ENCODE results near the gene ODAD4. TPM values are rescaled to one million over a fixed set of nuclear protein-coding genes. Genes with fewer than 3 reads are reported as not detected.

ODAD4 gene
- total RNA-seq, 1 experiment from 2014 or later, result 0.69 TPM

- BruUV-seq (replicated peaks), result no TSS peak
- intact Hi-C loops (cut with micrococcal nuclease; ENCODE audit: unreplicated experiment), result no loop called here
- Histone ChIP-seq H3K9me3 (ENCODE audit: control insufficient read depth, insufficient read depth, low read depth, low read length) (no peaks in the 10 kb centered on the region), H3K4me3 (ENCODE audit: low read depth in 2 of 2, low read length in 2 of 2) (no peak overlapping the region), H3K27me3 (ENCODE audit: control insufficient read depth, insufficient read depth, low read length) (no peaks in the 10 kb centered on the region), H3K27ac (ENCODE audit: low read length) (no peak overlapping the region), H3K4me1 (ENCODE audit: control insufficient read depth, insufficient read depth, low read length) (no peaks in the 10 kb centered on the region), H3K36me3 (ENCODE audit: control insufficient read depth, insufficient read depth, low read length) (peaks cover 8% of the 10 kb centered on the region)
- in situ Hi-C loops (cut with HindIII; ENCODE audit: low pct_unique_long_range_greater_than_20kb, low sequenced_read_pairs), result no loop called here
- CTCF ChIA-PET, result no interaction called here
- no peak for DNase-seq (ENCODE audit: low read depth, low spot score)
- no peak for TF ChIP-seq CTCF (IDR thresholded peaks at IDR 0.05)
- TF ChIP-seq REST (IDR thresholded peaks at IDR 0.05; ENCODE audit: insufficient read depth in 1 of 2, low read depth in 2 of 2, low read length in 1 of 2), result no peak
- no peak for TF ChIP-seq TCF7L2 (IDR thresholded peaks at IDR 0.05; ENCODE audit: low read depth, low read length)
- TF ChIP-seq SIN3A (IDR thresholded peaks at IDR 0.05; ENCODE audit: borderline replicate concordance, insufficient read depth, low read depth, low read length), result no peak
- TF ChIP-seq POLR2AphosphoS5 (IDR thresholded peaks at IDR 0.05; ENCODE audit: low read depth, low read length), result no peak
- POLR2A ChIA-PET, result no interaction called here
- ATAC-seq, result no peak
Observed at GRCh38 chr17:41904242-41904841, 26.1 kb upstream of the ODAD4 start.

- H3K4me1 ChIP-seq (ENCODE audit: control insufficient read depth, insufficient read depth, low read length), result no peaks in the 10 kb centered on the region
- no peak for TF ChIP-seq REST (IDR thresholded peaks at IDR 0.05; ENCODE audit: insufficient read depth in 1 of 2, low read depth in 2 of 2, low read length in 1 of 2)
- TF ChIP-seq TCF7L2 (IDR thresholded peaks at IDR 0.05; ENCODE audit: low read depth, low read length), result no peak
- TF ChIP-seq CTCF (IDR thresholded peaks at IDR 0.05), result no peak
- no peak for TF ChIP-seq POLR2AphosphoS5 (IDR thresholded peaks at IDR 0.05; ENCODE audit: low read depth, low read length)
- no peak for TF ChIP-seq SIN3A (IDR thresholded peaks at IDR 0.05; ENCODE audit: borderline replicate concordance, insufficient read depth, low read depth, low read length)
- no peak for ATAC-seq
- H3K27me3 ChIP-seq (ENCODE audit: control insufficient read depth, insufficient read depth, low read length), result no peaks in the 10 kb centered on the region
- in situ Hi-C loops (cut with HindIII; ENCODE audit: low pct_unique_long_range_greater_than_20kb, low sequenced_read_pairs) (no loop called here), intact Hi-C loops (cut with micrococcal nuclease; ENCODE audit: unreplicated experiment) (no loop called here)
- POLR2A ChIA-PET, result no interaction called here
- H3K9me3 ChIP-seq (ENCODE audit: control insufficient read depth, insufficient read depth, low read depth, low read length), result no peaks in the 10 kb centered on the region
- CTCF ChIA-PET, result no interaction called here
- BruUV-seq (replicated peaks), result no TSS peak
- no peak for DNase-seq (ENCODE audit: low read depth, low spot score)
- H3K27ac ChIP-seq (ENCODE audit: low read length), result no peak overlapping the region
- no peak overlapping the region for H3K4me3 ChIP-seq (ENCODE audit: low read depth in 2 of 2, low read length in 2 of 2)
- peaks cover 8% of the 10 kb centered on the region for H3K36me3 ChIP-seq (ENCODE audit: control insufficient read depth, insufficient read depth, low read length)
Observed at GRCh38 chr17:41905172-41905571, 25.2 kb upstream of the ODAD4 start.

Measured in Panc1 (cell line).